ENCODE data around the gene ZC3H4.

GRCh38 chr19:47036097-47036651 is 77.4 kb downstream of the ZC3H4 start:
- peak in 2 of 6 experiments; percentile 34 to 36 for TF ChIP-seq CTCF (IDR thresholded peaks at IDR 0.05)
- TF ChIP-seq POLR2A (IDR thresholded peaks at IDR 0.05) = no peak

All from adrenal gland (tissue), 5 donors.